T-helper 22 cell (primary cell): Measurements from ENCODE around the gene WDR18.

ENCODE experiments used
- DNase-seq: peaks from one replicate; pipeline ENCODE4 v3.0.0-alpha.2; 2020; ENCODE audit warnings: low read depth

WDR18 gene

GRCh38 chr19:964761-965694 lies 19.1 kb upstream of the WDR18 start:
- DNase-seq, result no peak

- no peak for DNase-seq
Observed at GRCh38 chr19:966485-967088, 17.6 kb upstream of the WDR18 start.

DNA sequence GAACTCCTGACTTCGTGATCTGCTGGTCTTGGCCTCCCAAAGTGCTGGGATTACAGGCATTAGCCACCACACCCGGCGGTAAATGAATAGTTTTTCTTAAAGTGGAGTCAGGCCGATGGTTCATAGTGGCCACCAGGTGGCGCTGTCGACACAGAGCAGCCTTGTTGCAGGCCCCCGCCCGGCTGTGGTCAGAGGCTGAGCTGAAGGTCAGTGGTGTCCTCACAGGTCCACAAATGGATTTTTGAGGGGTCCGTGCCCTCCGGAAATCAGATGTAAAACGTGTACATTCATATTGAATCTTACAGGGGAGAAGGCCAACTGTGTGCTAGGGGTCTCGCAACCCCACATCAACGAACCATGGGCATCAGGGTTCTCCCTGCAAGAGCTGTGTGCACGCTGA lies 13.4 kb upstream of the WDR18 start:
- no peak for DNase-seq

- no peak for DNase-seq
Observed at GRCh38 chr19:971795-972194, 12.3 kb upstream of the WDR18 start.

DNA sequence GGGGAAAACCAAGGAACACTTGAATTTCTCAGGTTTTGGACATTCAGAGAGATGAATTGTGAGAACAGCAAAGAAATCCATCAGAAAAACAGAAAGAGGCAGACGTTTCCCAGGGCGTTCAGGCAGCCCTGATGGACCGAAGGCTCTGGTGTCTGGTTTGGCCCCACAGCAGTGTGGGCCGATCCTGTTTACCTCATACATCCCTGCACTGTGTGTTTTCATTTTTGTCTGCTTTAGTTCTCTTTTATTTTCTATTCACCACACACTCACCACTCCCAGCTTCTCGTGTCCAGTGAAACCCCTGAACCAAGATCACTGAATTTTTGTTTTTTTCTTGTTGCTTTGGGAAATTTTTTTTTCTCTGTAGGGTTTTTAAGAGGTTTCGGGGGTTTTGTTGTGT lies 11.9 kb upstream of the WDR18 start:
- DNase-seq, result no peak

- no peak for DNase-seq
Observed at GRCh38 chr19:973726-974563, 10.2 kb upstream of the WDR18 start.

DNA sequence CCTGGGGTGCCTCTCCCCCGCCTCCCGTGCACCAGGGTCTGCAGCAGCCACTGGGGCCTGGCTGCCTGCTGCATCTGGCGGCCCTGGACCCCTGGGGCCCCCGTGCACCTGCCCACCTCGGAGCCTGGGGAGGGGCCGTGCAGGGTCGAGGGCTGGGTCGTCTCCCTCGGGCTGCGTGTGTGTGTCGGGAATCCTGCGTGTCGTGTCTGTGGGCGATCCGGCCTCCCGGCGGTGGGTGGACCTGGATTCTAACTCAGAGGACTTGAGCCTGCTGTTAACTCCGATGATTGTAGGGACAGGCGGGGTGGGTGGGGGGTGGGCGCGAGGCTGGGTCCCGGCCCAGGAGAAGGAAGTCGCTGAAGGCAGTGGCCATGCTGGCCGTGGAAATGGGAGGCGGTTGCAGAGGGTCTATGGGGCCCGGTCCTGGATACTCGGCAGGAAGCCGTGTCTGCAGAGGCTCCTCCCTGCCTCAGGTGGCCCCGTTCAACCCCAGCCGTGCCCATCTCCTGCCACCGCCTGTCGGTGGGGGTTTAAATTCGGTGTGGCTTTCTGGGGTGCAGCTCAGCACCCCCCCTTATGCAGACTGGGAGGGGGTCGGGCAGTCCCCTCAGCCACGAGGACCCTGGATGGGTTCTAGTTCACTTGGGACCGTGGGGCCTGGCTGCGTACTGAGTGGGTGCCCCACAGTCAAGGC lies 9.4 kb upstream of the WDR18 start:
- no peak for DNase-seq

GRCh38 chr19:976476-976875 lies 7.7 kb upstream of the WDR18 start:
- no peak for DNase-seq

DNA sequence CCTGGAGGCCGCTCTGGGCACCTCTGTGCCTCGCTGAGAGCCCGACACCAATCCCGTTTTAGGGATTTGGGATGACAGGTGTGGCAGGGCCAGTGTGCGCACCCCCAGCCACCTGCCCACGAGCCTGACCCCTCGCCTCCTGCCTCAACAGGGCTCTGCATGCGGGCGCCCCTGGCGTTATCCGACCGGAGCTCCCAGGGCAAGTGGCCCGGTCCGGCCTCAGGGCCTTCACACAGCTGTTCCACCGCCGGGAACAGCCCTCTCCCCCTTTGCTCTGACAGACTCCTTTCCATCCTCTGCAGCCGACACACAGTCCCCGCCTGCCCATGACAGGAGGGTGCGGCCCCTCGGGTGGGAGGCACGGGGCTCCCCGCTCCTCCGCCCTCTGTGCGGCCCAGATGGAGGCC lies 7.1 kb upstream of the WDR18 start:
- no peak for DNase-seq

DNA sequence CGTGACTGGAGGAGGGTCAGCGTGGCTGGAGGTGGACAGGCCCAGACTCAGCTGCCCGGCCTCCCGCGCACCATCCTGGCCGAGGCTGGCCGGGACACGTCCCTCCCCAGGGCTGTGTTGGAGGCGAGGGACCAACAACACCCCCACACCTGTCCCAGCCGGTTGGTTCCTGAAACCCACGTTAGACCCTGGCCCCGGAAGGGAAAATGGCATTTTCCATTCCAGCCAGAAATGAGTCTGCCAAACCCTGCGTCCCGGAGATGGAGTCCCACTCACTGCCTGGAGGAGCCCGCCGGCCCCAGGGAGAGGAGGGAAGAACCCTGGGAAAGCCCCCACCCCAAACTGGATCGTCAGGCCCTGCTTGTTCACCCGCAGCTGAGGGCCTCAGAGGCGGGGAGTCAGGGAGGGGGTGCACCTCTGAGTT lies 4.8 kb upstream of the WDR18 start:
- DNase-seq, result no peak

- DNase-seq, result no peak
Observed at GRCh38 chr19:980133-980998, 3.8 kb upstream of the WDR18 start.

DNA sequence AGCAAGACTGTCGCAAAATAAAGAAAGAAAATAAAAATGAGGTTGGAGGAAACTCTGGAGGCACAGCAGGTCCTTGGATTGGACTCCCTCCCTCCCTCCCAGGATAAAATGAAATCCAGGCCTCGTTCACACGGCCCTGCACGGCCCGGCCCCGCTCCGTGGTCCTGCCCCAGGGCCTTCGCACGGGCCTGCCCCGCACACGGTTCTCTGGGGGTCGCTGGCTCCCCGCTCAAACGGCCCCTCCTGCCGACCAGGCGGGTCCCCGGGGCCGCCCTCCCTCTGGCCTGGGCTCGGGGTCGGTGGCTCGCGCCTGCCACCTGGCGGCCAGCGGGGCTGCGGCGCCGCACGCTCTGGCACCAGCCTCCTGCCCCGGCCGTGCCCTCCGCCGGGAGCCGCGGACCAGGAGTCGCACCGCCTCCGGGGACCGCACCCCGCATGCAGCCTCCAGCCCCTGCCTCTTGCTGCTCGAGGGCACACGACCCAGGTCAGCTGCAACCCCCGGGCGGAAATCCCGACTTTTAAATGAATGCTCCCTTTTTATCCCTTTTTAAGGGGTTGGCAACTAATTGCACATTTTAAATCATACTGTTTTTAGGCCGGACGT lies 1.5 kb upstream of the WDR18 start:
- peak; percentile 42 for DNase-seq

DNA sequence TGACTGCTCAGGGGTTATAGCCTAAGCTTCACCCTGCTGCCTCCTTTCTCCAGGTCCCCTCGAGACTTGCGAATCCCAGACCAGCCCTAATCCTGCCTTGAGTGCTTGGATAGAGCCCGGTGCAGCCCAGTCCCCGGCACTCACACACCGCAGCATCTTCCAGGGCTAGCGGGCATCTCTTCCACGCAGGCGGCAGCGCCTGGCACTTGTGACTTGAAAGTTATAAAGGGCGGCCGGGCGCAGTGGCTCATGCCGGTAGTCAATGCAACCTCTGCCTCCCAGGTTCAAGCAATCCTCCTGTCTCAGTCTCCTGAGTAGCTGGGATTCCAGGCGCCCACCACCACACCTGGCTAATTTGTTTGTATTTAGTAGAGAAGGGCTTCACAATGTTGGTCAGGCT lies 1.9 kb downstream of the WDR18 start:
- DNase-seq, result no peak

GRCh38 chr19:988081-988480 lies 3.9 kb downstream of the WDR18 start:
- no peak for DNase-seq

GRCh38 chr19:988510-988909 lies 4.4 kb downstream of the WDR18 start:
- no peak for DNase-seq

DNA sequence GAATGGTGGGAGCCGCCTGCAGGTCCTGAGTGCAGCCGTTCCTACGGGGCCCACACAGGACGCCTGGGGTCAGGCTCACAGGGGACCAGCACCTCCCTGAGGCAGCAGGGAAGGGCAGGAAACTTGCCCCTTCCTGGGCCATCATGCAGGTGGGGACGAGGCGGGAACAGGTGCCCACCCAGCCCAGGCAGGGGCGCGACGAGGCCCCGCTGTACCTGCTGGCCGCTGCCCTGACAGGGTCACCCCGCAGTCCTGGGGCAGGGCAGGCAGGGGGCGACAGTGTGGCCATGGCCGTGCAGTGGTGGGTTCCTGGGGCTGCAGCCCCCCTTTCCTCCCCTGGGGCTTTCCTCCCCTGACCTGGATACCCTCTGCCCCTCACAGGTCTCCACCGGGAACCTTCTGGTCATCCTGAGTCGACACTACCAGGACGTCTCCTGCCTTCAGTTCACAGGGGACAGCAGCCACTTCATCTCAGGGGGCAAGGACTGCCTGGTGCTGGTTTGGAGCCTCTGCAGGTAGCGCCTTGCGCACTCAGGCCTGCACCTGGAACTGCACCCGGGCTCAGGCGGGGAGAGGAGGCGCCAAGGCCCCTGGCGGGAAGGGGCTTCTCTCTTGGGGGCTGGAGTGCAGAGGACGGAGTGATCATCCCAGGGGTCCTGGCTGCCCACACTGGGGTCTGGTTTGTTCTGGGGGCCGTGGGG lies 5.4 kb downstream of the WDR18 start:
- DNase-seq, result no peak

GRCh38 chr19:990119-990571 lies 6.0 kb downstream of the WDR18 start:
- no peak for DNase-seq

DNA sequence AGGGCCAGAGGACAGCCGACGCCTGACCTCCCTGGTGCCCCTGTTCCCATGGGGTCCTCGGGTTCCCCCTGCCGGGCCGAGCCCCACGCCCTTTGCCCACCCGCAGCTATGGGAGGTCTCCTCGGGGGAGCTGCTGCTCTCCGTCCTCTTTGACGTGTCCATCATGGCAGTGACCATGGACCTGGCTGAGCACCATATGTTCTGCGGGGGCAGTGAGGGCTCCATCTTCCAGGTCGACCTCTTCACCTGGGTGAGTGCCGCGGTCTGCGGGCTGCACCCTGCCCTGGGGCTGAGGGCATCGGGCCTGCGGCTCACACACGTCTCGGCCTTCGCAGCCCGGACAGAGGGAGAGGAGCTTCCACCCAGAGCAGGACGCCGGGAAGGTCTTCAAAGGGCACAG lies 6.6 kb downstream of the WDR18 start:
- no peak for DNase-seq

- DNase-seq, result peak; percentile 57
Observed at GRCh38 chr19:991174-991931, 7.2 kb downstream of the WDR18 start.
